Measurements from ENCODE around the gene GNAT1.

GNAT1 gene

GRCh38 chr3:50163572-50164455 lies 27.6 kb upstream of the GNAT1 start:
- DNase-seq: no peak

- DNase-seq: no peak
Observed at GRCh38 chr3:50164481-50164880, 26.9 kb upstream of the GNAT1 start.

DNA sequence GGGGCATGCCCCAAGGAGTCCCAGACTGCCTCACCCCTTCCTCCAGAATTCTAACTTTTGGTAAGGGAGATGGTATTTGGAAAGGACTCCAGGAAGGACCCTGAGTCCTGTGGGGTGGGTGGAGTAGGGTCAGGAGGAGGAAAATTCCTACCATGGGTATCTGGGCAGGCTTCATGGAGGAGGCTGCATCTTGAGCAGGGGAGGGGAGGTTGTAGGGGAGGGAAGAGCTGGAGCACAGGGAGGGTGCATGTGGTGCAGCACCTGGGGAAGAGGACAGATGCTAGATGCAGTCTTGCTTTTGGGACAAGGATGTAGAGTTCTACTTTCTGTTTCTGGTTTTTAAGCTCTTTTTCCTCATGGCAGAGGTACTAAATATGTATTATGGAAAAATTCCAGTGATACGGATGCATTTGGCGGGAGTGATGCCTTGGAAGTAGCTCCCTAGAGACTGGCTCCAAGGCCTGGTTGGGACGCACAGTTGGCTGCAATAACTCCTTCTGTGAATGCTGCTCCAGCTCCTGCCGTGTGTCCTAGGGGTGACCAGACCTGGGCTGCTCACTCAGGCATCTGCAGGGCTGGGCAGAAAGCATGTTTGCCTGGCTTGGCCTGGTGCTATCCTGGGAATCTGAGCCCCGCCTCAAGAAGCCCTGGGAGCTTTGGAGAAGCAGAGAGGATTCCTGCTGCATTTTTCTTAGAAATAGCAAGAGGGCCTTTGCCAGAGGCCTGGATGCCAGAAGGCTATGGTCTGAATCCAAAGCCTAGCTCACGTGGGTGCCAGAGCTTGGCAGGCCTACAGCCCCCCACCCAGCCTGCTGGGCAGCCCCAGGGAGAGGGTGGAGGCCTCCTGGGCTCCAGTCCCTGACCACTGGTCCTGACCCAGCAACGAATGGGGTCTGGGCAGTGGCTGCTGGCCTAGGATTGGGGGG lies 26.2 kb upstream of the GNAT1 start:
- DNase-seq: no peak

GRCh38 chr3:50165910-50166538 lies 25.4 kb upstream of the GNAT1 start:
- no peak for DNase-seq

GRCh38 chr3:50166620-50167019 lies 24.8 kb upstream of the GNAT1 start:
- DNase-seq: no peak

DNA sequence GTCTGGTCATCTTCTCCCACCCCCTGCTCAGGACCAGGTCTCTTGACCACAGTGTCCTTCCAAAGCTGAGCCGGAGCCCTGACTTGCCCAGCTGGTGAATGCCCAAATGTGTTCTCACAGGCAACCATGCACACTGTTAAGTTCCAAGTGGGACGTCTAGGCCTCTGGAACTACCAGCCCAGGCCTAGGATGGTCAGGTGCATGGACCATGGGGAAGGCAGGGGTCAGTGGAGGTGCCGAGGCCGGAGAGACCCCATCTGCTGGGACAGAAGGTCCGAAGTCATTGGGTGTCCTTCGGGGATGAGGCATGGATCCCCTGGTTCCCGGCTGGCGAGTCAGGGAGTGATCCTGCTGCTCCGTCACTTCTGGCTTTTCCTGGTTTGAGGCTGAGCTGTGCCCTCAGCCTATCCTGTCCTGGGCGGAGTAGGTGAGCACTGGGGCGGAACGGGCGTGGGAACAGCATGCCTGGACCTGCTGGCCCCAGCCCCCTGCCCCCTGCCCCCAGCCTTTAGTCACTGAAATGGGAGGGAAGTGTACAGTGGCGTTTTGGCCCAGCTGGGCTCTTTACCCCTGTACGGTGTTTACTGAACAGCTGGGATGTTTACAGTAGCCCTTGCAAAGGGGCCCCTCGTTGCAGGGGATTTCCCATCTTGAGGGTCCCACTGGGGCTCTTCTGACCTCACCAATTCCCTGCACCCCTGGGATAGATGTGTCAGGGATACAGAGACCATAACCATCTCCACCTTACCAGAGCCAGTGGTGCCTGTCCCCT lies 24.2 kb upstream of the GNAT1 start:
- DNase-seq: no peak

GRCh38 chr3:50167841-50168209 lies 23.6 kb upstream of the GNAT1 start:
- DNase-seq: no peak

GRCh38 chr3:50168388-50168787 lies 23.0 kb upstream of the GNAT1 start:
- no peak for DNase-seq

GRCh38 chr3:50168791-50169190 lies 22.6 kb upstream of the GNAT1 start:
- no peak for DNase-seq

DNA sequence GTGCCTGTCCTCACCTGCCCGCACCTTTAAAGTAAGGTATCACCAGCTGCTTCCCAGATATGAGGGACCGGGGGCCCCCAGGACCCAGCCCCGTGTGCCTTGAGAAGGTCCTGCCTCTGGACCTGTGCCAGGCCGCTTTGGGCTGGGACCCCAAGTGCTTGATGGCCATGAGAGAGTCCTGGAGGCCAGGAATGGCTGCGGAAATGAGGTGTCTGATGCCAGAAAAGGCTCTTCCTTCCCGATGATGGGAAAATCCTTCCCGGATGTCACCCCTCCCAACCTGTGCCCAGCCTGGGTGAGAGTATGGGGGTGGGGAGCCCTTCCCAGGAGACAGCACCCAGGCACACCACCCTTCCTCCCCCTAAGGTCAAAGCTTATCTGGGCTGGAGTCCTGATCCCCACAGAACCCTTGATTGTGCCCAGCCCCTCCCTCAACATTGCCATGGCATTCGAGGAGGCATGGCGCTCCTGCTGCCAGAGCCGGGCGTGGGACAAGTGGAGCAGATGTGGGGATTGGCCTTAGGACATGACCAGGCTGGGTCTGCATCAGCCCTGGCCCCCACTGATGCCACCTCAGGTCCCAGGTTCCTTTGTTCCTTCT lies 22.1 kb upstream of the GNAT1 start:
- no peak for DNase-seq

GRCh38 chr3:50169858-50170257 lies 21.6 kb upstream of the GNAT1 start:
- DNase-seq: no peak

DNA sequence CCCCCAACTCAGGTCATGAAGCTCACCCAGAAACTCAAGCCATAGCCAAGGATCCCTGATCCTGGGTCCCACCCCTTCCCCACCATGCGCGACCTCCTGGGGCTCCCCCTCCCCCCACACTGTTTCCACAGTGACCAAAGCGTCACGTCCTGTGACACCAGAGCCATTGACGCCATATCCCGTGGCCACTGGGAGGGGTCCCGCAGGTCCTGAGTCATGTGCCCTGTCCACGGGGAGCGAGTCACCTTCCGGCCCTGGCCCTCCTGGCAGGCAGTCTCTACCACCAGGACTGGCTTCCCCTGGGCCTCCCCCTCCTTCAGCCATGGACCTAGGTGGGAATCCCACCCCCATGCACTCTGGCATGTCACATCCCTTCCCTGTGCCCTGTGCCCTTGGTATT lies 20.7 kb upstream of the GNAT1 start:
- DNase-seq: no peak

DNA sequence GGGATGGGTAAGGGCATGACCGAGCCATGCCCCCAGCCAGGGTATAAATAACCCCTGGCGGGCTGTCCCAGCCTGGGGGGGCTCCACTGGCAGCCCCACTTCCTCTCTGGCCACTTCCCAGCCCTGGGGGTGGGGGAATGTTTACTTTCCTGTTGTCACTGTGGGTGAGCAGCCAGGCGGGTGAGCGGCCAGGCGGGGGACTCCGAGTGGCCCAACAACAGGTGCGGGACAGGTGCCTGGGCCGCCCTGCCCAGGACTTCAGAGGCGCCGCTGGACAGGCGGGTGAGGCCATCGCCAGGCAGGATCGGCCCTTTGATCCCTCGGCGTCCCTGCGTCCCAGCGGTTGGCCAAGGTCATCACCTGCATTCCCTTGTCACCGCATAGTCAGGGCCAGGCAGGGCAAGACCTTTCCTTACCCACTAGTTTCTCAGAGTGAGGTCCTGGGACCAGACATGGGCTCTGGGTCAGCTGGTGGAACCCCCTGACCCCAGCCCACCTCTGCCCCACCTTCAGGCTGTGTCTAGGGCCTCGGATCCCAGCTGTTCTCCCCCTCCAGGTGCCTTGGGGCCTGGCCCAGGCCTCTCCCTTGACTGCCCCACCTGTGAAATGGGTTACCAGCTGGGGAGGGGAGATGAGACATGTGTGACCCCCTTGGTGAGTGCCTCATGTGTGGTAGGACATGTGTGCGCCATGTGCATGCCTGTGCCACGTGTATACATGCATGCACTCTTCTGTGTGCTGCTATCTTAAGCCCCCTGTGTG lies 19.7 kb upstream of the GNAT1 start:
- no peak for DNase-seq

GRCh38 chr3:50172626-50173220 lies 18.7 kb upstream of the GNAT1 start:
- DNase-seq: no peak

- DNase-seq: no peak
Observed at GRCh38 chr3:50173685-50174516, 17.5 kb upstream of the GNAT1 start.

- no peak for DNase-seq
Observed at GRCh38 chr3:50174517-50174895, 16.9 kb upstream of the GNAT1 start.

DNA sequence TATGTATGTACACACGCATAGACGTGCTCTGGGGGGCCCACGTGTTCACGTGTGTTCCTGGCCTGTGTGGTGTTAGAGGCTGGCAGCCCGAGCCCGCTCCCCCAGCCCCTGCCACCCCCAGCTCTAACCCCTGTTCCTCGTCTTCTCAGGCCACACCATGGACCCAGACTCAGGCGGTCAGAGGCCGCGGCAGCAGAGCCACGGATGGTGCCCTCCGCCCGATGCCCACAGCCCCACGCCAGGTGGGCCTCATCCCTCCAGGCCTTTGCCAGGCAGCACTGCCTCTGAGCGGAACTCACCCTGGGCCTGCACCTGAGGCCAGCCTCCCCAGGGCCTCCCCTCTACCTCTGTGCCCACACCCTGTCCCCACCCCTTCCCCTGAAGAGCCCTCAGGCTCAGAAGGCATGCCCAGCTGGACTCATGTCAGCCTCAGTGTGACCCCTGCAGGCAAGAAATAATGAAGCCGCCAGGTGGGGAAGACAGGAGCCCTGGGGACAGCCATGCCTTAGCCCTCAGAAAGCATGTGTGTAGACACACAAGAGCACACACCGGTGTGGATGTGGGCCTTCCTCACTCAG lies 16.4 kb upstream of the GNAT1 start:
- no peak for DNase-seq

DNA sequence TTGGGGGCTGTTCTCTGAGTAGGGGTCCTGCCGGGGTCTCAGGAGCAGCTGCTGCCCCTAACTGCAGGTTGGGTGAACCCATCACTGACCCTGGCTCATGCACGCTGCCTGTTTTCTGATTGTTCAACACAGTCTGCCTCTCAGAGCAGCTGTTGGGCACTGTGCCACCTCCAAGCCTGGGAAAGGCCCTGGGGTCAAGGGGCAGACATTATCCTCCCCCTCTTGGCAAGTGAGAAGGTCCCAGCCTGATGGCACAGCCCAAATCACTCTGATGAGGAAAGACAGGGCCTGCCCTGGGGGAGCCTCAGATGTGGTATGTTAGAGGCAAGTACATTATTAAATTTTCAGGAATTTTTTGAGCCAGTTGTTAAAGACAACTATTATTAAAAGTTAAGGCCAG lies 14.1 kb upstream of the GNAT1 start:
- DNase-seq: no peak

DNA sequence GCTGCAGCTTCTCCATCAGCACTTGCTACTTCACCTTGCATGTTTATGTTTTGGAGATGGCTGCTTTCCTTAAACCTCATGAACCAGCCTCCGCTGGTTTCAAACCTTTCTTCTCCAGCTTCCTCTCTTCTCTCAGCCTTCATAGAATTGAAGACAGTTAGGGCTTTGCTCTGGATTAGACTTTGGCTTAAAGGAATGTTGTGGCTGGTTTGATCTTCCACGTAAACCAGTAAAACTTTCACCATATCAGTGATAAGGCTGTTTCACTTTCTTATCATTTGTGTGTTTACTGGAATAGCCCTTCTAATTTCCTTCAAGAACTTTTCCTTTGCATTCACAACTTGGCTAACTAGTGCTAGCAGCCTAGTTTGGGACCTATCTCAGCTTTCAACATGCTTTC lies 11.7 kb upstream of the GNAT1 start:
- no peak for DNase-seq

DNA sequence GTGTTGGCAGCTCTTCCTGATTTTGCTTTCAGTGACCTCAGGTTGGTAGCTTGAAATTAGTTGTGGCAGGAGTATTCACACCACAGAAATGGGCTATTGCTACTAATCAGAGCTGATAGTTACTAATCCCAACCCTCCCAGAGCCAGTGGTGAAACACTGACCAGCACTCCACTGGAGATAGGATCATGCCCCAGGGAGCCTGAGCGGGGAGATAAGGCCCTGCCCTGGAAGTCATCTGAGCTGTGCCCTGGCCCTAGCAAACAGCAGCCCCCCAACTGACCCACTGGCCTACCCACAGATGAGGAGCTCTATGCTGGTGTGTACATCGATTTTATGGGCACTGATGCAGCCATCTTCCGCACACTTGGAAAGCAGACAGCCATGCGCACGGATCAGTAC lies 9.4 kb upstream of the GNAT1 start:
- DNase-seq: no peak
